Ammon's horn (tissue), 1 donor: ENCODE measurements around the gene RAD9B.
"Not testable (repeated sequence)": the region's sequence is repeated elsewhere in the genome, so short reads cannot be mapped to it uniquely, and the experiment has no call there.

Experiments used
- DNase-seq: peaks from one replicate; pipeline ENCODE4 v3.0.0-alpha.2; 2016; ENCODE audit warnings: low spot score

The RAD9B gene

DNA sequence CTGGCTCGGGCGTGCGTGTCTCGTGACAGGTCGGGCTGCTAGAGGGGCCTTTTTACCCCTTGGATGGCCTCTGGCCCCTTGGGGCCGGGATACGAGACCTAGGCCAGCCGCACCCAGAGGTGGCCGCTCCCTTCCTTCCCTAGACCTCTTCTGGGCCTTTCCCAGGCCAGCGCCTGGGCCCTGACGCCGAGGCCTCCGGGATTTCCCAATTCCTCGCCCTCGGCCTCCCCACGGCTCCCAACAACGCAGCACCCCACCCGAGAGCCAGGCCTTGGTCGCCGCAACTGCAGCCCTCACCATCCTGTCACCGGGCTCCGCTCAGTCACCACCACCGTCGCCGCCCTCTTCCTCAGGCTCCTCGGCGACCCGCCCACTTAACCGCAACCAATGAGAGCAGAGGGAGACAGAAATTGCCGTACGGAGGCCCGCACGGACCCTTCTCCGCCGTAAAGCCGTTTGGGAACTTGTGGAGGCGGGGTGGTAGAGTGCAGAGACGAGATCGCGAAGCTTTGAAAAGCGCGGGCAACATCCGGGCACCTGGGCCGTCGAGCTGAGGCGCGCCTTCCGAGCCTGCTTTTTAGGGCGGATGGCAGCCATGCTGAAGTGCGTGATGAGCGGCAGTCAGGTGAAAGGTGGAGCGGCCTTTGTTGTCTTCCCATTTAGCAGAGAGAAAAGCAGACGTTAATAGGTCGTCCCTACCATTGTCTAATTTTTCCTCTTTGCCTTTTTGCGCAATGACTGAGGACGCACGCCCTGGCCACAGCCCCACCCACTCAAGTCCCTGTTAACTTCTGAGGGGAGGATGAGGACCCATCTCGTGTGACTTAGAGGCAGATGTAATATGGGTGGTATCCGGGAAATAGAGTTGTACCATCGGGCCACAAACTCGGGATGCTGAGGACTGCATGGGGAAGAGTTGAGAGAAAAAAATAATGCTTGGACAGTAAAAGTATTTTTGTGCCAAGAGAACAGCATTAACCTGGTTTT lies at the start of gene RAD9B, which contains the start of gene VPS29:
RAD9B (plus strand) TSS at position 580 of the 987 bp plus-strand sequence; CDS start at position 587, 7 bp downstream.
VPS29 (minus strand) TSS at position 360 of the 987 bp plus-strand sequence; CDS start at position 300, 60 bp downstream.
- peak; percentile 97 for DNase-seq

DNA sequence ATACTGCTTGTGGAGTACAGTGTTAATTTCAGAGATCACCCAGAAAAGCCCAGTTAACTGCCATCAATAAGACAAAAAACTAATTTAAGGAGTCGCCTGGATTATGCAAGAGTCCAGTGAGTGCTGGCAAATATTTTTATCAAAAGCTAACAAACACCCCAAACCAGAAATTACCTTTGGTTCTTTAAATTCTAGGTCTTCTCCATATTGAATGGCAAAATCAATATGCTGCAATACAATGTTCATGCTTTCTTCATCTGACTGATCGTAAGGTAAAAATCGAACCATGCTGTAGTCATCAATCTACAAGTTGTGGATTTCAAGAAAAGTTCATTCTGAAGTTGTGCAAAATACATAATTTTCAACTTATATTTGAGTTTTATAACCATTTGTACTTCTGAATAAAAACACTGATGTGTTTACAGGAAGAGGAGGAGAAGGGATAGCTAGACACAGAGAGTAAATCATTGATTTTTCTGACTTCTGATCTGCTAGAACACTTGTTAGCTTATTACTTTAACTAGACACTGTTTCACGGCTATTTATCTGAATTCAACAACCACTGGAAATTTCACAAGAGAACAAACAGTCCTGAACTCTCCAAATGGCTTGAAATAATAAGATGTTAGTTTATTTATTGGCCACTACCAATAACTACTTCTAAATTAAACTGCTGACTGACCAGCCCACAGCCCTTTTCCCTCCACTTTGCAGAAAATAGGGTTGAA lies 48.4 kb upstream of the RAD9B start:
- no peak for DNase-seq

DNA sequence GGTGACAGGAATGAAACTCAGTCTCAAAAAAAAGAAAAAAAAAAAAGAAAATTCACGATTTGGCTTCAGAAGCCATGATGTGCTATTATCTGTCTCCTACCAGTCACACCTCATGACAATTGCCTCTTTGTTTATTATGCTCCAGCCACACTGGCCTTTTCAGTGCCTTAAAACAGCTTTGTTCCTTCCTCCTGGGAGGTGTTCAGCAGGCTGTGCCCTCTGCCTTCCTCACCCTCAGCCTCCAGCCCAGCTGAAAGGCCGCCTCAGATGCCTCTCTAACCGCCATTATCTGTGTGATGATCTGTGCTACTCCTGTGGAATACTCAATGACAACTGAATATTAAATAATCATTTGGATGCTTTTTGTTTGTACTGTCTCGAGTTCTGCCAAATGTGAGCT lies 43.4 kb upstream of the RAD9B start:
- peak; percentile 54 for DNase-seq

DNA sequence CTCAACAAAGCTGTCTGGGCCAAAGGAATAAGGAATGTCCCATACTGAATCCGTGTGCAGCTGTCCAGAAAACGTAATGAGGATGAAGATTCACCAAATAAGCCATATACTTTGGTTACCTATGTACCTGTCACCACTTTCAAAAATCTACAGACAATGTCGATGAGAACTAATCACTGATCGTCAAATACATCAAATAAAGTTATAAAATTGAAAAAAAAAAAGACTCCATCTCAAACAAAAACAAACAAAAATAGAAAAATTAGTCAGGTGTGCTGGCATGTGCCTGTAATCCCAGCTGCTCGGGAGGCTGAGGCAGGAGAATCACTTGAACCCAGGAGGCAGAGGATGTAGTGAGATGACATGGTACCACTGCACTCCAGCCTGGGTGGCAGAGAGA lies 40.9 kb upstream of the RAD9B start:
- DNase-seq, result not testable (repeated sequence)

DNA sequence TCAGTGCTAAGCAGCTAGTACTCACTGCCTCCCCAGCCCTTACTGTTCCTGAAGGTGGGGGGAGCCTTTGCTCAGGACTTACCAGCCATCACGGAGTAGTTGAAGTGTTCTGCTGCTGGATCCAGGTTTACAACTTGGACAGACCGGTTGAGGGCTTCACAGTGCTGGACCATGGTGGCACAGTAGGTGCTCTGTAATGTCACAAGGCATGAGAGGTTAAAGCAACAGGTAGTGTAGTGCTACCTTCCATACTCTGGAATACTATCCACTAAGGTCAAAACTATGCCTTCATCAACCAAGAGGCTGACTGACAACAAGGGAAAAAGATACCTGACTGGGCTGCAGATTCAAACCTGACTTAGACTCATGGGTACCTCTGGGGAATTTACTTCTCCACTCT lies 37.1 kb upstream of the RAD9B start:
- DNase-seq, result no peak

DNA sequence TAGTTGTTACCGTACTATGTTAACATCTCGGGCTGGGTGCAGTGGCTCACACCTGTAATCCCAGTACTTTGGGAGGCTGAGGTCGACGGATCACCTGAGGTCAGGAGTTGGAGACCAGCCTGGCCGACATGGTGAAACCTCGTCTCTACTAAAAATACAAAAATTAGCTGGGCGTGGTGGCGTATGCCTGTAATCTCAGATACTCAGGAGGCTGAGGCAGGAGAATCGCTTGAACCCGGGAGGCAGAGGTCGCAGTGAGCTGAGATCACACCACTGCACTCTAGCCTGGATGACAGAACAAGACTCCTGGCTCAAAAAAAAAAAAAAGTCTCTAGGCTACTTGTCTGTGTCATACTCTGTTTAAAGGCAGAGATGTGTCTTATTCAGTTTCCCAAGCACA lies 36.4 kb upstream of the RAD9B start:
- DNase-seq, result not testable (repeated sequence)

DNA sequence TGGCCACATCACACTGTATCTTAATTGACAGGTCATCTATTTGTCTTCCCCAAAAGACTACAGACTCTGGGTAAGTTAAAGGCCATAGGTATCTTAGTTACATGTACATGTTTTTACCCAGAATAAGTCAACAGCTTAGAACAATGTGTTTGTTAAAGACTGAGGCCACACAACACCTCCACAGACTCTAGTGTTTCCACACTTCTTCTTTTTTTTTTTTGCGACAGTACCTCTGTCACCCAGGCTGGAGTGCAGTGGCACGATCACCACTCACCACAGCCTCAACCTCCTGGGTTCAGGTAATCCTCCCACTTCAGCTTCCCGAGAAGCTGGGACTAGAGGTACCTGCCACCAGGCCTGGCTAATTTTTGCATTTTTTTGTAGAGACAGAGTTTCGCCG lies 35.3 kb upstream of the RAD9B start:
- DNase-seq, result no peak

DNA sequence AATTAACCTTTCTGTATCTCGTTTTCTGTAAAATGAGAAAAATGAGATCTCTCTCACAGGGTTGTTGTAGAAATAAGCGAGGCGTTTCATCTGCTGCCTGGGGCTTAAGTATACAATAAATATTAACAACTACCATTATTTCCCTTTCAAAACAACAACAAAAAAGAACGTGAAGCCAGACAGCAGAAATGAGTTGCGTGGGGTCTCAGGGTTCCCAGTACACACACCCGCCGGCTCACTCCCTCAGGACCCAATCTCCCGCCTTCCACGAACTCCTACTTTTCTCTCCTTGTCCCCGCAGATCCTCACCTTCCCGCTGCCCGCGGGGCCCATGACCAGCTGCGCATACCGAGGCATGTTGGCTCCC lies 34.3 kb upstream of the RAD9B start:
- DNase-seq, result no peak

DNA sequence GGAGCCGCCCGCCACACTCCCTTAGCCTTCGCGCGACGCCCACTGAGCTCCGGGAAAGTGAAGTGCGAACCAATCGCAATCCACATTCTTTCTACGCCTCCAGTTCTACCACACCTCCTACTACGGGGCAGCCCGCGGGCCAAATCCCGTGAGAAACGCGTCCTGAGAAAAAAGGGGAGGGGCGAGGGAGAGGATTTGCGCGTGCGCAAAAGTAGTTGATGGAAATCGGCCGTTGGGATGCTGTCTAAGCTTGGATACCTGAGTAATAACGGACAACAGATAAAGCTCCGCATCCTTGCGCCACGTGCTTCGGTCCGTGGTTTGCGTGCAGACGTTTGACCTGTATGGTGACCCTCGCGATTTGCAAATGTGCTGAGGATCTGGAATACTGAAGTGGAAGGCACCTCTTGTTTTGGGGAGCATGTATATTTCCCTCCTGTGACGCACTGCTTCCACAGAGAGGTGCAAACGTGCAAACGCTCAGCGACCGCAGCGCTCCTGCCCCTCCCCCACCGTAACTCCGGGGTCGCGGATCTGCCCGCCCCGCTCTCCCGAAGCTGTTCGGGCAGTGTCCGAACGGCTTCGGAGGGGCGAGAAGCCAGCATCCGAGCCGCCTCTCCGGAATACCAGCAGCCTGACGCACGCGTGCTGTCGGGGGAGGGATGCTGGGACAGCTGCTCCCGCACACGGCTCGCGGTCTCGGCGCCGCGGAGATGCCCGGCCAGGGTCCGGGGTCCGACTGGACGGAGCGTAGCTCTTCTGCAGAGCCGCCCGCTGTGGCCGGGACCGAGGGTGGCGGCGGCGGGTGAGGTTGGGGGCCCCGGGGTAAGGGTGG lies 33.7 kb upstream of the RAD9B start, which contains the start of the genes FAM216A and GPN3:
FAM216A (plus strand) TSS at position 632 of the 835 bp plus-strand sequence; CDS start at position 663, 31 bp downstream.
GPN3 (minus strand) TSS at position 44 of the 835 bp plus-strand sequence. CDS start 54 bp downstream, outside the sequence.
- peak; percentile 98 for DNase-seq

DNA sequence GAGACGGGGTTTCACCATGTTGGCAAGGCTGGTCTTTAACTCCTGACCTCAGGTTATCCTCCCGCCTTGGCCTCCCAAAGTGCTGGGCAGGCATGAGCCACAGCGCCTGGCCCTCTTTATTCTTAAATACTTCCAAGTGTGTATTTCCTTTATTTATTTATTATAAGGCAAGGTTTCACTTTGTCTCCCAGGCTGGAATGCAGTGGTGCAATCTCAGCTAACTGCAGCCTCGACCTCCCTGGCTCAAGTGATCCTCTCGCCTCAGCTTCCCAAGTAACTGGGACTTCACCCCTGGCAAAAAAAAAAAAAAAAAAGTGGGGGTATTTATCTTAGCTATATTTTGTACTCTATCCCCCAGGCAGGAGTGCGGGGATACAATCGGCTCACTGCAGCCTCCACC lies 26.7 kb upstream of the RAD9B start:
- DNase-seq, result no peak

DNA sequence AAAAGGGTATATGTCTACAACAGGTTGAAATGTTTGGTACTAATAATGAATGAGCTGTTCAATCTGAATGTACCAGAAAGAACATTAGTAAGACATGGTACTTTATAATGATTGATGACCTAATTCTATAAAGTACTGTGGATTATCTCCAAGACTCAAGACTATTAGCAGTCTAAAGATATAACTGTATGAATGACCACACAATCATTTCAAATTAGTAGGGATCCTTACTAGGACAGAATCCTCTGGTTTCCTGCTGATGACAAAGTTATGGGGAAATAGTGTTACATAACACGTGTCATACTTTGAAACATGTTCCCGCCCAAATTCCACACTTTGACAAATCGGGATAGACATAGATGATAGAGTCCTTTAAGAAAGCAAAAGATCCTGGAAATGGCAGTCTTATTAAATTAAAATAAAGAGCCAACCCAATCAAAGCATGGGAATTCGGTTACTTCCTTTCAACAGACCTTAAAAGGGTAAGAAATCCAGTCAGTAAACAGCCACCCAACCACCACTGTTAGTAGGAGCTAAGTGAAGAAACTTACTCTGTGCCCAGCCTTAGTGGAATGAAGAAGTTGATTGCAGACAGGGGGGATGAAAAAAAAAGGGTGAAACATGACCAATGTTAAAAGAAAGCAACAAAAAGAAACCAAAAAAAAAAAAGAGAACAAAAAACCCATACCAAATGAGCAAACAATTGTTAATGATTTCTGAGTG lies 3.0 kb upstream of the RAD9B start:
- no peak for DNase-seq

DNA sequence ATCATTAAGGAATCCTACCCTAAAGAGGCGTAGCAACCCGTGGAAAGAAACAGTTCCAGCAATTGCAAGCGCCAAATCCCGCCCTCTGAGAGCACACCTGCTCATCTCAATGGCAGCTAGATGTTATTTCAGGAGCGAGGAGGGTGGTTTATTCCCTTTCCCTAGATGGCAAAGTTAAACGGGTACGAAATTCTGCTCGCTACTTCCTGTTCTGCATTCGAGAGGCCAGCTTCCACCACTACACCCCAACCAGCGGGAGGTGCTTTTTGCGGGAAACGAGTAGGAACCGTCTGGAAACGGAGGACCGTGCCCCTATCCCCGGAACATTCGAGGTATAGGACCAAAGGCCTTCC lies 756 bp upstream of the RAD9B start:
- peak; percentile 35 for DNase-seq

DNA sequence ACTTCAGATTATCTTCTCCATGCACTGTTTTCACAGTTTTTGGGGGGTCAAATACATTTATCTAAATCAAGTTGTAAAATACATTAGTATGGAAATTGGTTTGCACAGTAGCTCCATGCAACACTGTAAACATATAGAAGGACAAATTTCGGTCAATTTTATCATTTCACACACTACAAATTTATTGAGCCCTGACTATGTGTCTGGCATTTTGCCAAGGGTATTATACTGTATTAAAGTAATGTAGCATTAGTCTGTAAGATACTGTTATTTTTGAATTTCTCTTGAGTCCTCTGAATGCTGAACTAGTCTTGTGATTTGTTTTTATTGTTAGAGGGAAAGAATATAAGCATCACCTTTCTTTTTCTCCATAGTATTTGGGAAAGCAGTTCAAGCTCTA lies 1.3 kb downstream of the RAD9B start:
- DNase-seq, result no peak

DNA sequence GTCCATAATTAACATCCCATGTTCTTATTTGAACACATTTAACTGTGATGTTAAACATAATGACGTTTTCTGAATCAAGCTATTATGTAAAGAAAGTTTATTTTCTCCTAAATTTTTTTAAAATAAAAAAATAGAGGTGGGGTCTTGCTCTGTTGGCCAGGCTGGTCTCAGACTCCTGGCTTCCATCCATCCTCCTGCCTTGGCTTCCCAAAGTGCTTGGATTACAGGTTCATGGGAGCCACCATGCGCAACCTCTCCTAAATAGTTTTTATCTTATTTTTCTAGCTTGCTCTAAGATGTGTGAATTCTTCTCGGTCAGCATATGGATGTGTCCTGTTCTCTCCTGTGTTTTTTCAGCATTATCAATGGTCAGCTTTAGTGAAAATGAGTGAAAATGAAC lies 3.2 kb downstream of the RAD9B start:
- DNase-seq, result no peak

DNA sequence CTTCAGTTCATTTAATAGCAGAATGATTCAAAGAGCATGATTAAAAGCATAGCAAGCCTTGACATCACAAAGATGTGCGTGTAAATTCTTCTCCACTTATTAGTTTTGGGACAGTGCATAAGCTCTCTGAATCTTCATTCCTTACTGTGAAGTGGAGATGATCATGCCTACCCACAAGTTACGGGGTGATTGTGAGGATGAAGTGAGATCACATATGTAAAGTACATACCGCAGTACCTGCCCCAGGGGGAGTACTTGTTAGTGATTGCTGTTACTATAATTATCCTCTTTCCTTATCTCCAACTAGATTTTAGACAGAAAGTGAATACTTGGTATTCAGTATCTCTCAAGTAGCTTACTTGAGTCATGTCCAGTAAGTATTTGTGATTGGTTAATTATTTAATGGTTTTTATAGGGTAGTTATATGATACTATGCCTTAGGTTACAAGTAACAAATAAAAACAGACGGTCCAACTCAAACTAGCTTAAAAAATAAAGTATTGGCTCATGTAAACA lies 6.0 kb downstream of the RAD9B start:
- no peak for DNase-seq

DNA sequence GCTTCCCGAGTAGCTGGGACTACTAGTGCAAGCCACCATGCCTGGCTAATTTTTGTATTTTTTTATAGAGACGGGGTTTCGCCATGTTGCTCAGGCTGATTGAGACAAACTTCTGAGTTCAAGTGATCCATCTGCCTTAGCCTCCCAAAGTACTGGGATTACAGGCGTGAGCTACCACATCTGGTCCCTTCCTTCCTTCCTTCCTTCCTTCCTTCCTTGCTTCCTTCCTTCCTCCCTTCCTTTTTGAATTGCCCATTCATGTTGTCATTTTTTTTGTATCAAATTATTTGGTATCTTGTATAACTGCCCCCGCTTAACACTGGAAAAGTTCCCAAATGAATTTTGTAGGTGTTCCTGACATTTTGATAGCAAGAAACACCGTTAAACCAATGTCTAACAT lies 11.7 kb downstream of the RAD9B start:
- no peak for DNase-seq

DNA sequence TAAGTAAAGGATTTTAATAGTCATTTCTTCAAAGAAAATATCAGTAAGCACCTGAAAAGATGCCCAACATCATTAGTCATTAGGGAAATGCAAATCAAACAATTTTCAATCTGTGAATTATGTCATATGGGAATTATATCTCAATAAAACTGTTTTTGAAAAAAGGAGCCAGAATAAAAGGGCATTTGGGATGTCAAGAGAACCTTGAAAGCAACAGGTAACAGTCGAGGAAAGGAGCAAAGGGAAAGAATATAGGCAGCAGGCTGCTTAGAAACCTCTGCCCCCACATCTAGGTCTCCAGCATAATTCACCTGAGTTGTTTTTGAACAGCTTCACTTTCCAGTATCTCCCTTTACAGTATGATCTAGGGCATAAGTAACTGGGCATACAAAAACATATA lies 12.2 kb downstream of the RAD9B start:
- no peak for DNase-seq

DNA sequence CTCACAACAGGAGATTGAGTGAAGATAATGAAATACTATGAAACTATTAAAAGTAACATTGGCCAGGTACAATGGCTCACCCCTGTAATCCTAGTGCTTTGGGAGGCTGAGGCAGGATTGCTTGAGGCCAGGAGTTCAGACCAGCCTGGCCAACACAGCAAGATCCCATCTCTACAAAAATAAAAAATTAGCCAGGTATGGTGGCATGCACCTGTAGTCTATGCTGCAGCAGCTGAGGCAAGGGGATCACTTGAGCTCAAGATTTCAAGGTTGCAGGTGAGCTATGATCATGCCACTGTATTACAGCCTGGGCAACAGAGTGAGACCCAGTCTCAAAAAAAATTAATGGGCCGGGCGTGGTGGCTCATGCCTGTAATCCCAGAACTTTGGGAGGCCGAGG lies 14.9 kb downstream of the RAD9B start:
- no peak for DNase-seq

DNA sequence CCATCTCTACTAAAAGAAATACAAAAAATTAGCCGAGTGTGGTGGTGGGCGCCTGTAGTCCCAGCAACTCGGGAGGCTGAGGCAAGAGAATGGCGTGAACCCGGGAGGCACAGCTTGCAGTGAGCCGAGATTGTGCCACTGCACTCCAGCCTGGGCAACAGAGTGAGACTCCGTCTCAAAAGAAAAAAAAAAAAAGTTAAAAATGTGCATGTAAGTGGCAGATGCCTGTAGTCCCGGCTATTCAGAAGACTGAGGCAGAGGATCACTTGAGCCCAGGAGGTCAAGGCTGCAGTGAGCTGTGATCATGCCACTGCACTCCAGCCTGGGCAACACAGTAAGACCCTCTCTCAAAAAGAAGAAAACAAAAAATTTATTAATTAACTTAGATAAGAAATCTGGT lies 15.9 kb downstream of the RAD9B start:
- not testable (repeated sequence) for DNase-seq

DNA sequence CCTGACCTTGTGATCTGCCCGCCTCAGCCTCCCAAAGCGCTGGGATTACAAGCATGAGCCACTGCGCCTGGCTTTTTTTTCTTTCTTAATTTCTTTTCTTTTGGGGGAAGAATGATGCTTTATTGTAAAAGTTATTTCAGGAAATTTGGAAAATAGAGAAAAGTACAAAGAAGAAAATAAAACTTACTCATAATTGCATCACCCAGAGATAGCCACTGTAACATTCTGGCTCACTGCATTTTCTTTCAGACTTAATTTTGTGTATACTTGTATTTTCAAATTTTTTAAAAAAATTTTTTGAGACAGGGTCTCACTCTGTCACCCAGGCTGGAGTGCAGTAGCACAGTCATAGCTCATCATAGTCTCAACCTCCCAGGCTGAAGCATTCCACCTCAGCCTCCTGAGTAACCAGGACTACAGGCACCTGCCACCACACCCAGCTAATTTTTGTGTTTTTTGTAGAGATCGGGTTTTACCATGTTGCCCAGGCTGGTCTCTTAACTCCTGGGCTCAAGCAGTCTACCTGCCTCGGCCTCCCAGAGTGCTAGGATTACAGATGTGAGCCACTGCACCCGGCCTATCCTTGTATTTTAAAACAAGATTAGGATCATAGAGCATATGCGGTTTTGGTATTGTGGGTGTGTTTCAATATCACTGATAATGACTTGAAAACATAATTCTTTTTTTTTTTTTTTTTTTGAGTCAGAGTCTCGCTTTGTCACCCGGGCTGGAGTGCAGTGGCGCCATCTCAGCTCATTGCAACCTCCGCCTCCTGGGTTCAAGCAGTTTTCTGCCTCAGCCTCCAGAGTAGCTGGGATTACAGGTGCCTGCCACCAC lies 19.0 kb downstream of the RAD9B start:
- not testable (repeated sequence) for DNase-seq
